PC-3 (cell line): ENCODE measurements around the gene SLC9B2. TPM values are rescaled to one million over a fixed set of nuclear protein-coding genes. Genes with fewer than 3 reads are reported as not detected.

ENCODE experiments used
- ATAC-seq: fragments of 200-7000 bp; cut with Tn5 transposase; 2 replicates; pipeline ENCODE4 v1.9.1; 2020; ENCODE audit warnings: mild to moderate bottlenecking, moderate library complexity
- BruUV-seq: library from RNA; stranded (reverse); fragments of 400-500 nt; replicated peaks from 2 replicates; lab custom pipeline; 2021; lab: Mats Ljungman, UMichigan
- CTCF ChIA-PET: fragments of 300-600 bp; sonication (Branson Sonifier 250); formaldehyde crosslinking; loops from one replicate; lab custom pipeline; 2022; ENCODE audit warnings: antibody characterized with exemption; lab: Charles Lee
- POLR2A ChIA-PET: fragments of 300-600 bp; sonication (Branson Sonifier 250); formaldehyde crosslinking; loops from one replicate; lab custom pipeline; 2022; ENCODE audit warnings: antibody characterized with exemption; ENCODE audit not compliant: unreplicated experiment; lab: Charles Lee
- DNase-seq: peaks from one replicate; pipeline ENCODE4 v3.0.0-alpha.2; 2015
- H2AFZ ChIP-seq: fragments of 300-600 bp; sonication (generic); 2 replicates; pipeline ENCODE4 v1.6.0; 2016; ENCODE audit warnings: antibody characterized with exemption, low read length
- H3F3A ChIP-seq: fragments of 300-600 bp; sonication (generic); one replicate; pipeline ENCODE4 v1.6.0; 2017; ENCODE audit warnings: antibody characterized with exemption, low read length, control low read depth, mild to moderate bottlenecking; ENCODE audit not compliant: unreplicated experiment
- H3K27ac ChIP-seq: fragments of 300-600 bp; sonication (generic); 2 replicates; pipeline ENCODE4 v1.5.1; 2016; ENCODE audit warnings: mild to moderate bottlenecking, low read length
- H3K27me3 ChIP-seq: fragments of 300-600 bp; sonication (generic); 2 replicates; pipeline ENCODE4 v1.6.1; 2016; ENCODE audit warnings: low read length, mixed read lengths
- H3K36me3 ChIP-seq: fragments of 300-600 bp; sonication (generic); 2 replicates; pipeline ENCODE4 v1.6.1; 2016; ENCODE audit warnings: low read depth, mixed run types, low read length, mixed read lengths
- H3K4me1 ChIP-seq: fragments of 300-600 bp; sonication (generic); 2 replicates; pipeline ENCODE4 v1.5.1; 2016; ENCODE audit warnings: low read length; ENCODE audit not compliant: insufficient read depth
- H3K4me2 ChIP-seq: fragments of 300-600 bp; sonication (generic); 2 replicates; pipeline ENCODE4 v1.6.0; 2016; ENCODE audit warnings: low read length
- H3K4me3 ChIP-seq: fragments of 300-600 bp; sonication (generic); 2 replicates; pipeline ENCODE4 v1.5.1; 2016; ENCODE audit warnings: mild to moderate bottlenecking, low read length, mixed read lengths
- H3K79me2 ChIP-seq: fragments of 300-600 bp; sonication (generic); 2 replicates; pipeline ENCODE4 v1.6.1; 2017; ENCODE audit warnings: low read length, mixed read lengths
- H3K9ac ChIP-seq: fragments of 300-600 bp; sonication (generic); 2 replicates; pipeline ENCODE4 v1.6.0; 2016; ENCODE audit warnings: mild to moderate bottlenecking, low read length
- H3K9me2 ChIP-seq: fragments of 300-600 bp; sonication (generic); replicated peaks from 2 replicates; pipeline ENCODE4 v1.6.1; 2016; ENCODE audit warnings: mixed run types, low read length, mixed read lengths
- H3K9me3 ChIP-seq: fragments of 300-600 bp; sonication (generic); 2 replicates; pipeline ENCODE4 v1.6.1; 2016; ENCODE audit warnings: low read length, mixed read lengths
- H4K20me1 ChIP-seq: fragments of 300-600 bp; sonication (generic); 2 replicates; pipeline ENCODE4 v1.6.1; 2016; ENCODE audit warnings: low read length, mixed read lengths
- EZH2 ChIP-seq: fragments of 300-600 bp; sonication (generic); IDR thresholded peaks from one replicate; pipeline ENCODE4 v1.6.1; 2017; ENCODE audit warnings: antibody characterized with exemption, mild to moderate bottlenecking, low read length; ENCODE audit not compliant: unreplicated experiment
- EZH2phosphoT487 ChIP-seq: fragments of 300-600 bp; sonication (generic); IDR thresholded peaks from 2 replicates; pipeline ENCODE4 v1.6.1; 2018; ENCODE audit warnings: mild to moderate bottlenecking, antibody characterized with exemption, low read length, borderline replicate concordance
- intact Hi-C: fragments of 100-400 bp; cut with micrococcal nuclease; formaldehyde crosslinking; loops from 2 replicates; pipeline ENCODE4 v1.9.0; 2023
- total RNA-seq: library from RNA; depleted of rRNA; stranded (reverse); fragments of >200 nt; gene quantifications from 2 replicates; pipeline ENCODE4 v1.2.3, GENCODE V29; 2014
- TF ChIP-seq, protein P1 (sequence below): fragments of 300-600 bp; sonication (generic); conservative IDR thresholded peaks from 2 replicates; pipeline ENCODE4 v1.5.1; 2017; ENCODE audit warnings: antibody characterized with exemption, low read depth, mild to moderate bottlenecking, low read length

SLC9B2 gene
- total RNA-seq, 1 experiment from 2014 or later = 13.6 TPM

DNA sequence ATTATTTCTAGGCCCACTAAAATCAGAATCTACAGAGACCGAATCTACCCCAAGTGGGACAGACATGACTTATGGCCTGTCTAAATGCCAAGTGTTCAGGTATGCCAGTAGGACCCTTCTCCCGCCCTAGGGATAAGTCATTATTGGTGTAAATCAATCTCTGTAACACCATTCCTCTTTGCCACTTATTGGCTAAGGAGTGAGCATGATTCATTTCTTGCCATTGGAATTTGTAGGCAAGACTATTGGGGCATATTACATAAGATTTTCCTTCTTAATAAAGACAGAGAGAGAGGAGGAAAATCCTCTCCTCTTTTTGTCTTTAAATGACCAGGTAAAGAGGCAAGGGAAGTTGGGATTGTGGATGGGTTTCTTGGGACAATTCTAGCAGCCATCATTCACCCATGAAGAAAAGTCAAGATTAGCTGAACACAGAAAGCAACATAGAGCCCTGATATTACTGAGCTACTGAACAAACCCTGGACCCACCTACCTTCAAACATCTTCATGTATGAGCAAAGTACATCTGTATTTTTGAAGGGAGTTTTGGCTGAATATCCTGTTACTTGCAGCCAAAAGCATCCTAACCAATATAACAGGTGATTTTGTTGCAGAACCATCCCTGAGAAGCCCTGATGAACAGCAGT is 2.6 kb downstream of the SLC9B2 start:
- H3K4me1 ChIP-seq = peaks cover 30% of the 10 kb centered on the region
- H3K9me3 ChIP-seq = no peaks in the 10 kb centered on the region
- ChIA-PET CTCF (interaction anchor here (0.7 kb wide), 1 partner anchor 17 kb away, joined by 3 read pairs; no protein-coding TSS in a partner anchor), POLR2A (no interaction called here)
- no peaks in the 10 kb centered on the region for H3K27me3 ChIP-seq
- TF ChIP-seq EZH2phosphoT487 (no peak), EZH2 (no peak)
- TF ChIP-seq, protein P1, sequence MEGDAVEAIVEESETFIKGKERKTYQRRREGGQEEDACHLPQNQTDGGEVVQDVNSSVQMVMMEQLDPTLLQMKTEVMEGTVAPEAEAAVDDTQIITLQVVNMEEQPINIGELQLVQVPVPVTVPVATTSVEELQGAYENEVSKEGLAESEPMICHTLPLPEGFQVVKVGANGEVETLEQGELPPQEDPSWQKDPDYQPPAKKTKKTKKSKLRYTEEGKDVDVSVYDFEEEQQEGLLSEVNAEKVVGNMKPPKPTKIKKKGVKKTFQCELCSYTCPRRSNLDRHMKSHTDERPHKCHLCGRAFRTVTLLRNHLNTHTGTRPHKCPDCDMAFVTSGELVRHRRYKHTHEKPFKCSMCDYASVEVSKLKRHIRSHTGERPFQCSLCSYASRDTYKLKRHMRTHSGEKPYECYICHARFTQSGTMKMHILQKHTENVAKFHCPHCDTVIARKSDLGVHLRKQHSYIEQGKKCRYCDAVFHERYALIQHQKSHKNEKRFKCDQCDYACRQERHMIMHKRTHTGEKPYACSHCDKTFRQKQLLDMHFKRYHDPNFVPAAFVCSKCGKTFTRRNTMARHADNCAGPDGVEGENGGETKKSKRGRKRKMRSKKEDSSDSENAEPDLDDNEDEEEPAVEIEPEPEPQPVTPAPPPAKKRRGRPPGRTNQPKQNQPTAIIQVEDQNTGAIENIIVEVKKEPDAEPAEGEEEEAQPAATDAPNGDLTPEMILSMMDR = no peak
- no peak overlapping the region for H3K9ac ChIP-seq
- no TSS peak for BruUV-seq
- DNase-seq (no peak), ATAC-seq (no peak)
- H3K9me2 ChIP-seq = no peaks in the 10 kb centered on the region
- H3K79me2 ChIP-seq = peaks cover 38% of the 10 kb centered on the region
- no peak overlapping the region for H2AFZ ChIP-seq
- H3K4me2 ChIP-seq = peak overlapping the region; percentile 90
- H3F3A ChIP-seq = no peaks in the 10 kb centered on the region
- intact Hi-C loops = no loop called here
- H4K20me1 ChIP-seq = no peaks in the 10 kb centered on the region
- H3K4me3 ChIP-seq = 0 out of 2 replicates have a peak overlapping the region, but pooled peaks have one; percentile 88
- no peak overlapping the region for H3K27ac ChIP-seq
- H3K36me3 ChIP-seq = no peaks in the 10 kb centered on the region; the same call in 1 of the 2 replicates

DNA sequence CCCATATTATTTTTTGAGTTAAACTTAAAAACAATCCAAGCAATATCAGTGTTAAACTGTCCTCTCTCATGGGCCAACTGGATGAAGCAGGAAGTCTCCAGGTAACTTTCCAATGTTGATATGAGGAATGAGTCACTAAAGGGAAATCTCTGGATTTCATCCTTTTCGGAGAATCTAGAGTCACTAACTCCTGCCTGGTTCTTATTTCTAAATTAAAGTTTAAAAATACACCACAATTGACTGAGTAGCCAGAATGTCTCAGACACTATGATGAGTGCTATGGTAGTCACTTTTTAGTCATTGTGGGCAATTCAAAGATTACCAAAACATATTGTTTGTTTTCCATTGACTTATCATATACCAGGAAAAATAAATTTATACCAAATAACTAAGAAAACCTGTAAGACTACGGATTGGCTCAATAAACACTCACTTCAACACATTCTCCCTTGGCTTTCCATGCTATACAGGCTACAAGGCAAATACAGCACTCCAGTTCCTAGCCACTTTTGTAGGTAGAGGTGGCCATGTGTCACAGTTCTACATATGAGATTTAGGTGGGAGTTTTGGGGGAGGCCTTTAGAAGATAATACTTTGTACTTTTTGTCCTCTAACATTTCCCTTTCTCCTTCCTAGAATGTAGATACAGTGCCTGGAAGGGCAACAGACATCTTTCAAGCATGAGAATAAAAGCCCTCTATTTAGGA is 8.6 kb downstream of the SLC9B2 start:
- CTCF ChIA-PET = no interaction called here
- POLR2A ChIA-PET = no interaction called here
- DNase-seq (peak; percentile 62), ATAC-seq (peak; percentile 78)
- no TSS peak for BruUV-seq
- Histone ChIP-seq H3K4me3 (no peak overlapping the region), H3K79me2 (peaks cover 6% of the 10 kb centered on the region; the same call in 1 of the 2 replicates), H3K4me1 (peaks cover 14% of the 10 kb centered on the region), H3K4me2 (peak overlapping the region; percentile 35), H3K27ac (peak overlapping the region; percentile 60), H3K9ac (no peak overlapping the region), H2AFZ (no peak overlapping the region), H3K27me3 (no peaks in the 10 kb centered on the region), H3F3A (no peaks in the 10 kb centered on the region), H3K9me2 (no peaks in the 10 kb centered on the region), H3K36me3 (no peaks in the 10 kb centered on the region; the same call in 1 of the 2 replicates), H4K20me1 (no peaks in the 10 kb centered on the region), H3K9me3 (no peaks in the 10 kb centered on the region)
- intact Hi-C loops = no loop called here
- TF ChIP-seq EZH2phosphoT487 = no peak
- TF ChIP-seq EZH2 = no peak
- TF ChIP-seq, protein P1 = no peak
